SK-N-SH treated with all-trans-retinoic acid at 6 μM for 48 hours (cell line): ENCODE data around the gene ETNPPL.
A peak's percentile ranks its signal among the peaks of the same experiment; 100 is the strongest.

ENCODE experiments used
- ATAC-seq: fragments of 200-7000 bp; cut with Tn5 transposase; 3 replicates; pipeline ENCODE4 v1.9.1; 2020; ENCODE audit warnings: mild to moderate bottlenecking, moderate library complexity
- ARNTL ChIP-seq: fragments of 450-650 bp; formaldehyde crosslinking; IDR thresholded peaks from 2 replicates; pipeline ENCODE4 v1.5.0; 2020; ENCODE audit warnings: low read depth, mild to moderate bottlenecking, moderate library complexity, borderline replicate concordance
- BACH2 ChIP-seq: fragments of 250-450 bp; sonication (Bioruptor Pico); IDR thresholded peaks from 2 replicates; pipeline ENCODE4 v1.9.0; 2021; ENCODE audit warnings: mild to moderate bottlenecking, borderline replicate concordance
- CREB5 ChIP-seq: fragments of 250-450 bp; sonication (Bioruptor Pico); IDR thresholded peaks from 2 replicates; pipeline ENCODE4 v1.5.1; 2020; ENCODE audit warnings: low read depth, mild to moderate bottlenecking, moderate library complexity
- CSDC2 ChIP-seq: fragments of 250-450 bp; sonication (Bioruptor Pico); IDR thresholded peaks from 2 replicates; pipeline ENCODE4 v1.5.0; 2020; ENCODE audit warnings: mild to moderate bottlenecking, moderate library complexity
- CSRNP3 ChIP-seq: fragments of 250-450 bp; sonication (Bioruptor Pico); IDR thresholded peaks from 2 replicates; pipeline ENCODE4 v1.5.1; 2021; ENCODE audit warnings: mild to moderate bottlenecking, moderate library complexity
- ESRRG ChIP-seq: fragments of 250-450 bp; sonication (Bioruptor Pico); IDR thresholded peaks from 2 replicates; pipeline ENCODE4 v1.6.1; 2021; ENCODE audit warnings: mild to moderate bottlenecking
- GLIS3 ChIP-seq: fragments of 250-450 bp; sonication (Bioruptor Pico); IDR thresholded peaks from 2 replicates; pipeline ENCODE4 v1.5.0; 2020; ENCODE audit warnings: mild to moderate bottlenecking, moderate library complexity
- ISL1 ChIP-seq: fragments of 250-450 bp; sonication (Bioruptor Pico); IDR thresholded peaks from 2 replicates; pipeline ENCODE4 v2.1.2; 2022; ENCODE audit warnings: mild to moderate bottlenecking, moderate library complexity
- OSR1 ChIP-seq: fragments of 250-450 bp; sonication (Bioruptor Pico); IDR thresholded peaks from 2 replicates; pipeline ENCODE4 v1.8.0; 2022; ENCODE audit warnings: moderate library complexity, mild to moderate bottlenecking, inconsistent platforms
- PATZ1 ChIP-seq: fragments of 250-450 bp; sonication (Bioruptor Pico); IDR thresholded peaks from 2 replicates; pipeline ENCODE4 v1.8.0; 2020; ENCODE audit warnings: mild to moderate bottlenecking, moderate library complexity, borderline replicate concordance
- POU6F1 ChIP-seq: fragments of 250-450 bp; sonication (Bioruptor Pico); IDR thresholded peaks from 2 replicates; pipeline ENCODE4 v1.8.0; 2021; ENCODE audit warnings: low read depth, mild to moderate bottlenecking, moderate library complexity, borderline replicate concordance
- PPARA ChIP-seq: fragments of 250-450 bp; sonication (Bioruptor Pico); IDR thresholded peaks from 2 replicates; pipeline ENCODE4 v1.5.0; 2020; ENCODE audit warnings: mild to moderate bottlenecking, borderline replicate concordance
- RARB ChIP-seq: fragments of 250-450 bp; sonication (Bioruptor Pico); IDR thresholded peaks from 2 replicates; pipeline ENCODE4 v1.8.0; 2021; ENCODE audit warnings: mild to moderate bottlenecking, moderate library complexity
- TCF4 ChIP-seq: fragments of 250-450 bp; sonication (Bioruptor Pico); IDR thresholded peaks from 2 replicates; pipeline ENCODE4 v1.8.0; 2021; ENCODE audit warnings: mild to moderate bottlenecking, moderate library complexity, borderline replicate concordance
- TOX ChIP-seq: fragments of 250-450 bp; sonication (Bioruptor Pico); IDR thresholded peaks from 2 replicates; pipeline ENCODE4 v1.8.0; 2021; ENCODE audit warnings: mild to moderate bottlenecking, moderate library complexity, borderline replicate concordance
- TSHZ2 ChIP-seq: fragments of 250-450 bp; sonication (Bioruptor Pico); IDR thresholded peaks from 2 replicates; pipeline ENCODE4 v1.5.0; 2020; ENCODE audit warnings: mild to moderate bottlenecking, moderate library complexity
- ZC3H10 ChIP-seq: fragments of 250-450 bp; sonication (Bioruptor Pico); IDR thresholded peaks from 2 replicates; pipeline ENCODE4 v1.5.1; 2021; ENCODE audit warnings: mild to moderate bottlenecking, moderate library complexity
- ZFP3 ChIP-seq: fragments of 250-450 bp; sonication (Bioruptor Pico); IDR thresholded peaks from 2 replicates; pipeline ENCODE4 v1.5.0; 2020; ENCODE audit warnings: mild to moderate bottlenecking, moderate library complexity
- ZFP30 ChIP-seq: fragments of 450-650 bp; formaldehyde crosslinking; IDR thresholded peaks from 2 replicates; pipeline ENCODE4 v1.5.0; 2022; ENCODE audit warnings: mild to moderate bottlenecking, moderate library complexity
- ZNF565 ChIP-seq: fragments of 450-650 bp; formaldehyde crosslinking; conservative IDR thresholded peaks from 2 replicates; pipeline ENCODE4 v1.5.0; 2020; ENCODE audit warnings: low read depth, mild to moderate bottlenecking, moderate library complexity
- ZNF70 ChIP-seq: fragments of 450-650 bp; formaldehyde crosslinking; IDR thresholded peaks from 2 replicates; pipeline ENCODE4 v1.5.0; 2020; ENCODE audit warnings: mild to moderate bottlenecking, moderate library complexity
- ZNF8 ChIP-seq: fragments of 450-650 bp; formaldehyde crosslinking; IDR thresholded peaks from 2 replicates; pipeline ENCODE4 v1.5.0; 2020; ENCODE audit warnings: mild to moderate bottlenecking, moderate library complexity

Gene ETNPPL

GRCh38 chr4:108772402-108772801 is 9.5 kb upstream of the ETNPPL start:
- TF ChIP-seq ZC3H10 (CRISPR knock-in tag) (no peak), PATZ1 (CRISPR knock-in tag) (no peak), ZNF70 (CRISPR knock-in tag) (no peak)
- ATAC-seq: no peak

GRCh38 chr4:108766058-108766457 is 3.2 kb upstream of the ETNPPL start:
- no peak for ATAC-seq
- no peak for TF ChIP-seq ZFP30
- no peak for TF ChIP-seq OSR1 (CRISPR knock-in tag)

GRCh38 chr4:108763986-108764385 is 1.1 kb upstream of the ETNPPL start:
- ATAC-seq: no peak
- TF ChIP-seq ISL1 (CRISPR knock-in tag) (no peak), CSRNP3 (CRISPR knock-in tag) (no peak), TOX (CRISPR knock-in tag) (no peak), TCF4 (CRISPR knock-in tag) (no peak), ZFP3 (CRISPR knock-in tag) (no peak), PPARA (no peak), ESRRG (CRISPR knock-in tag) (no peak), POU6F1 (CRISPR knock-in tag) (no peak), ZNF70 (CRISPR knock-in tag) (no peak), CREB5 (CRISPR knock-in tag) (no peak), GLIS3 (CRISPR knock-in tag) (no peak), RARB (CRISPR knock-in tag) (no peak), BACH2 (CRISPR knock-in tag) (no peak), CSDC2 (no peak)

- peak; percentile 62 for ATAC-seq
- TF ChIP-seq BACH2 (CRISPR knock-in tag): no peak
- no peak for TF ChIP-seq ISL1 (CRISPR knock-in tag)
- no peak for TF ChIP-seq PPARA
- no peak for TF ChIP-seq CSRNP3 (CRISPR knock-in tag)
- TF ChIP-seq ESRRG (CRISPR knock-in tag): no peak
- TF ChIP-seq CREB5 (CRISPR knock-in tag): no peak
- TF ChIP-seq ZC3H10 (CRISPR knock-in tag): no peak
- TF ChIP-seq ZNF8 (CRISPR knock-in tag): no peak
- TF ChIP-seq ZFP30: no peak
- TF ChIP-seq ZNF565 (CRISPR knock-in tag): no peak
- TF ChIP-seq ZFP3 (CRISPR knock-in tag): no peak
- no peak for TF ChIP-seq GLIS3 (CRISPR knock-in tag)
- TF ChIP-seq POU6F1 (CRISPR knock-in tag): no peak
- TF ChIP-seq TCF4 (CRISPR knock-in tag): no peak
- no peak for TF ChIP-seq TSHZ2 (CRISPR knock-in tag)
- no peak for TF ChIP-seq ARNTL (CRISPR knock-in tag)
- TF ChIP-seq ZNF70 (CRISPR knock-in tag): no peak
- TF ChIP-seq CSDC2: no peak
Measured at GRCh38 chr4:108763226-108763593, 357 bp upstream of the ETNPPL start.
